MM.1S (cell line): ENCODE measurements around the gene TSSK6.

ENCODE experiments used
- DNase-seq: peaks from one replicate; pipeline ENCODE4 v3.0.0-alpha.2; 2015
- H2AFZ ChIP-seq: fragments of 300-600 bp; sonication (generic); 2 replicates; pipeline ENCODE4 v1.6.0; 2016; ENCODE audit warnings: antibody characterized with exemption, low read length
- H3F3A ChIP-seq: fragments of 300-600 bp; sonication (generic); 2 replicates; pipeline ENCODE4 v1.6.1; 2016; ENCODE audit warnings: mild to moderate bottlenecking, antibody characterized with exemption, low read length, moderate library complexity, mixed read lengths; ENCODE audit not compliant: insufficient read depth
- H3K27ac ChIP-seq: fragments of 300-600 bp; sonication (generic); 2 replicates; pipeline ENCODE4 v1.5.1; 2016; ENCODE audit warnings: mild to moderate bottlenecking, low read length
- H3K27me3 ChIP-seq: fragments of 300-600 bp; sonication (generic); replicated peaks from 2 replicates; pipeline ENCODE4 v1.6.0; 2016; ENCODE audit warnings: low read length; ENCODE audit not compliant: insufficient read depth
- H3K36me3 ChIP-seq: fragments of 300-600 bp; sonication (generic); replicated peaks from 2 replicates; pipeline ENCODE4 v1.6.1; 2016; ENCODE audit warnings: mild to moderate bottlenecking, low read length, mixed read lengths; ENCODE audit not compliant: insufficient read depth
- H3K4me1 ChIP-seq: fragments of 300-600 bp; sonication (generic); 2 replicates; pipeline ENCODE4 v1.6.1; 2016; ENCODE audit warnings: low read length, mixed read lengths
- H3K4me2 ChIP-seq: fragments of 300-600 bp; sonication (generic); 2 replicates; pipeline ENCODE4 v1.6.0; 2016; ENCODE audit warnings: low read depth, low read length
- H3K4me3 ChIP-seq: fragments of 300-600 bp; sonication (generic); 2 replicates; pipeline ENCODE4 v1.5.1; 2016; ENCODE audit warnings: low read length, mixed read lengths
- H3K79me2 ChIP-seq: fragments of 300-600 bp; sonication (generic); 2 replicates; pipeline ENCODE4 v1.6.1; 2016; ENCODE audit warnings: mixed run types, low read length, mixed read lengths
- H3K9ac ChIP-seq: fragments of 300-600 bp; sonication (generic); 2 replicates; pipeline ENCODE4 v1.6.1; 2016; ENCODE audit warnings: low read length, mixed read lengths
- H3K9me2 ChIP-seq: fragments of 300-600 bp; sonication (generic); replicated peaks from 2 replicates; pipeline ENCODE4 v1.6.1; 2016; ENCODE audit warnings: mild to moderate bottlenecking, low read length, mixed read lengths; ENCODE audit not compliant: insufficient read depth
- H3K9me3 ChIP-seq: fragments of 300-600 bp; sonication (generic); replicated peaks from 2 replicates; pipeline ENCODE4 v1.6.1; 2016; ENCODE audit warnings: mild to moderate bottlenecking, low read length, mixed read lengths; ENCODE audit not compliant: insufficient read depth
- H4K20me1 ChIP-seq: fragments of 300-600 bp; sonication (generic); 2 replicates; pipeline ENCODE4 v1.6.1; 2016; ENCODE audit warnings: mild to moderate bottlenecking, low read length, moderate library complexity, mixed read lengths; ENCODE audit not compliant: insufficient read depth
- EZH2 ChIP-seq: fragments of 300-600 bp; sonication (generic); optimal IDR thresholded peaks from 2 replicates; pipeline ENCODE3; 2017; ENCODE audit warnings: low read depth, mild to moderate bottlenecking, antibody characterized with exemption, low read length, mixed read lengths
- EZH2phosphoT487 ChIP-seq: fragments of 300-600 bp; sonication (generic); IDR thresholded peaks from 2 replicates; pipeline ENCODE4 v1.6.1; 2018; ENCODE audit warnings: antibody characterized with exemption, low read length
- TF ChIP-seq, protein P1 (sequence below): fragments of 300-600 bp; sonication (generic); IDR thresholded peaks from 2 replicates; pipeline ENCODE4 v1.5.1; 2016; ENCODE audit warnings: antibody characterized with exemption, low read length, mixed read lengths

TSSK6 gene

DNA sequence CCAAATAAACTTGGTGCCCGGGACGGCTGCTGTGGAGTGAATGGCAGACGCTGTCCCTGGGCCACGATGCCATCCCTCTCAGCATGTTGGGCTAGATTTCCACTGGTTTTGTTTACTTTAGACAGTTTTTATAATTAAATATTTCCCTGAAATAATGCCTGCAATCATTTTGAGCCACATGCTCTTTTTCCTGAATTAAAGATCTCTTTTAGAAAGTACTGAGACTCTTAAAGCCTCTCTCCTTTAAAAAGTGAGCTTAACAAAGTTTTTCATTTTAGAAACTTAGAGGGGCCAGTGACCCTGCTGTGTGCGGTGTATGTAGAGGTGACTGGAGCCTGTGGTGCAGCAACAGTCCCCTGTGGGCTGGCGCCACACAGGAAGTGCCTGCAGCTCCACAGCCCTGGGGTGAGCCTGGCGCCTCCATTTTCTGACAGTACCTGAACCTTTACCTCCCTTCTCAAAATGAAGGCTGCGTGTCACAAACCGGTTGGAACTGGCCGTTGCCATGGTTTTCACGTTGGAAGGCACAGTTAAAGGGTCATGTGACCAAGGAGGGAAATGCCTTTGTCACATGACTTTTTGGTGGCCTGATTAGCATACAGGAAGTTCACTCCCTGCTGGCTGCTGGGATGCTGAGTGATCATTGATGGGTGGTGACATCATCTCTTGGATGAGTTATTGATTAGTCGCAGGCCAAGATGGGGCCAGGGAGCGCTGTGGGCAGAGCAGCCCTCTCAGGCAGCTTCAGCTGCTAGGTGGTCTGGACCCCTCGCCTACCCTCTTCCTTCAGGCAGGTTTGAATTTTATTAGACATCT is 26.3 kb downstream of the TSSK6 start:
- peak overlapping the region; percentile 32; the same call in 1 of the 2 replicates for H3K27ac ChIP-seq
- no peaks in the 10 kb centered on the region for H3K9me3 ChIP-seq
- H2AFZ ChIP-seq: no peak overlapping the region
- H3K9ac ChIP-seq: no peak overlapping the region
- TF ChIP-seq EZH2phosphoT487: no peak
- no peak for TF ChIP-seq EZH2
- TF ChIP-seq, protein P1, sequence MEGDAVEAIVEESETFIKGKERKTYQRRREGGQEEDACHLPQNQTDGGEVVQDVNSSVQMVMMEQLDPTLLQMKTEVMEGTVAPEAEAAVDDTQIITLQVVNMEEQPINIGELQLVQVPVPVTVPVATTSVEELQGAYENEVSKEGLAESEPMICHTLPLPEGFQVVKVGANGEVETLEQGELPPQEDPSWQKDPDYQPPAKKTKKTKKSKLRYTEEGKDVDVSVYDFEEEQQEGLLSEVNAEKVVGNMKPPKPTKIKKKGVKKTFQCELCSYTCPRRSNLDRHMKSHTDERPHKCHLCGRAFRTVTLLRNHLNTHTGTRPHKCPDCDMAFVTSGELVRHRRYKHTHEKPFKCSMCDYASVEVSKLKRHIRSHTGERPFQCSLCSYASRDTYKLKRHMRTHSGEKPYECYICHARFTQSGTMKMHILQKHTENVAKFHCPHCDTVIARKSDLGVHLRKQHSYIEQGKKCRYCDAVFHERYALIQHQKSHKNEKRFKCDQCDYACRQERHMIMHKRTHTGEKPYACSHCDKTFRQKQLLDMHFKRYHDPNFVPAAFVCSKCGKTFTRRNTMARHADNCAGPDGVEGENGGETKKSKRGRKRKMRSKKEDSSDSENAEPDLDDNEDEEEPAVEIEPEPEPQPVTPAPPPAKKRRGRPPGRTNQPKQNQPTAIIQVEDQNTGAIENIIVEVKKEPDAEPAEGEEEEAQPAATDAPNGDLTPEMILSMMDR: no peak
- no peaks in the 10 kb centered on the region for H3K9me2 ChIP-seq
- H3K79me2 ChIP-seq: peaks cover 41% of the 10 kb centered on the region
- H4K20me1 ChIP-seq: no peaks in the 10 kb centered on the region; the same call in 1 of the 2 replicates
- H3K4me2 ChIP-seq: no peak overlapping the region
- no peak overlapping the region for H3K4me3 ChIP-seq
- no peaks in the 10 kb centered on the region for H3K36me3 ChIP-seq
- peaks cover 11% of the 10 kb centered on the region; the same call in 1 of the 2 replicates for H3K4me1 ChIP-seq
- H3F3A ChIP-seq: peaks cover 11% of the 10 kb centered on the region; the same call in 1 of the 2 replicates
- H3K27me3 ChIP-seq: no peaks in the 10 kb centered on the region
- peak; percentile 44 for DNase-seq

DNA sequence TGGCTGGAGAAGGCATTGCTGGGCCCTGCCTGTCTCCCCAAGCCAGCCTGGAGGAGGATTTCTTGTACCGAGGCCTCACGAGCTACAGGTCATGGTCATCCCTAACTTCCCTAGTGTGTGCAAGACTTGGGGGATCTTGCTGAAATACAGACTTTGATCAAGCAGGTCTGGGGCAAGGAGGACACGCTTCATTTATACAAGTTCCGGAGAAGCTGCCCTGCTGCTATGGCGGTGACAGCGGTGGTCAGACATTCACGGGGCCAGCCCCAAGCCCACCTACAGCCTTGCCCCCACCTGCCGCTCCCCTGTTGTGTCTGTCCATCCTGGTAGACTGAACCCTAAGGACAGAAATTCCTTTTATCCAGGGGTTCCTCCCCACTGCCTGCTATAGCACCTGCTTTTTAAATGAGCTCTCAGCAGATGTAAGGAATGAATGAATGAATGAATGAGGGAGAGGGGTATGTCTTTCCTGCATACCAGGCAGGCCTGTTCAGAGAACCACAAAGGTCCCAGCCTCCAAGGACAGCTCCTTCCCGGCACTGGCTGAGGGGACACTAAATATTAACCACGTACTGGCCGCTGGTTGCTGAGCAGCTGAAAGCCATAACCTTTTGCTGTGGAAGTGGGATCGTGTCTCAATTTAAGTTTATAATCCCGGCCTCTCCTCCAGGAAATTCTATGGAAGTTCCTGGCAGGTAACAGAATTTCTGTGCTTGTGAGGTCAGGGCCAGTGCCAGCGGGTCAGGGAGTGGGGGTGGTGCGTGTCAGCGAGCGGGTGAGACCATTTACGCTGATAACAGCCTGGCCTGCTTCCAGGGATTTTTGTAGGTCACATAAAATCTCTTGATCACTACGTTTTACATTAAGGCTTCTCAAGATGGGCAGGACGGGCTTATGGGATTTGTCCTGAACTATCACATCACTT is 27.1 kb downstream of the TSSK6 start:
- Histone ChIP-seq H3K27me3 (no peaks in the 10 kb centered on the region), H3F3A (peaks cover 11% of the 10 kb centered on the region; the same call in 1 of the 2 replicates), H3K4me3 (no peak overlapping the region), H3K9me3 (no peaks in the 10 kb centered on the region), H3K4me1 (peaks cover 11% of the 10 kb centered on the region; the same call in 1 of the 2 replicates), H3K27ac (no peak overlapping the region), H3K36me3 (no peaks in the 10 kb centered on the region), H3K9me2 (no peaks in the 10 kb centered on the region), H2AFZ (no peak overlapping the region), H3K9ac (no peak overlapping the region), H3K4me2 (no peak overlapping the region), H4K20me1 (no peaks in the 10 kb centered on the region; the same call in 1 of the 2 replicates), H3K79me2 (peaks cover 44% of the 10 kb centered on the region)
- DNase-seq: no peak
- TF ChIP-seq EZH2 (no peak), EZH2phosphoT487 (no peak)
- TF ChIP-seq, protein P1: no peak

DNA sequence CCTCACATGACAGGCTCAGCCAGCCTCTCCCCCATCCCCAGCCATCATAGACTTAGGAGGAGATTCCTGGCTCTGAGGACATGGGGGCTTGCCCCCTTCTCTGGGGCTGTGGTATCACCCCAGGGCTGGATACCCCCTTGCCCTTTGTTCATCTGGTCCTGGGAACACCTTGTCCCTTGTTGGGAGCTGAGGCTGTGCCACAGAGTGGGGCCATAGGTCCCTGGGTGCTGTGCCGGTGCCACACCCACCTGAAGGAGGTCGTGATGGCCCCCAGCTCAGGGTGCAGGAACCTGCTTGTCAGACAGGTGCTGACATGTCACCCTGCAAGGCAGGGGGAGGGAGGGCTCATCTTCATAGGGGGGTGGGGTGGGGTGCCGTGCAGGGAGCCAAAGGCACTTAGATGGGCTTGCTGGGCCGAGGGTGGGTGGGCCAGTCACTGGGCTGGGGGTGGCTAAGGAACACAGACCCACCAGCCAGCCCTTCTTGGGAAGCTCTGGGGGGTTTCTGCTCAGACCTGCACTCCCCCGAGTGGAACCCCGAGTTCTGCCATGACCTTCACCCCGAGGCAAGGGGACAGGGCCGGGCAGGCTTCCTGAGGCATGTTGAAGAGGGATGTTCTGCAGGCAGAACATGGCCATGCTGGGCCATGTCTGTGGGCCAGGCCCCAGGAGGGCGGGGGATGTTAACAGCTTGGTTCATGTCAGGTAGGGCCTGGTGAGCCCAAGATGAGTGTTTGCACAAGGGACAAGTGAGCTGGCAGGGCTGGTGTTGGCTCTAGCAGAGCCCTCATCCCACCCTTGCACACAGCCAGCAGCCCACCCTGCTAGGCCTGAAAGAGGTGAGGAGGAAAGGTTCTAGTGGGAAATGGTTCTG is 28.0 kb downstream of the TSSK6 start:
- no peak for DNase-seq
- H3K9me3 ChIP-seq: no peaks in the 10 kb centered on the region
- no peaks in the 10 kb centered on the region for H3K27me3 ChIP-seq
- H3K79me2 ChIP-seq: peaks cover 50% of the 10 kb centered on the region
- no peak overlapping the region for H2AFZ ChIP-seq
- no peak overlapping the region for H3K27ac ChIP-seq
- no peaks in the 10 kb centered on the region for H3K36me3 ChIP-seq
- H3K4me3 ChIP-seq: no peak overlapping the region
- no peaks in the 10 kb centered on the region; the same call in 1 of the 2 replicates for H4K20me1 ChIP-seq
- TF ChIP-seq, protein P1: no peak
- TF ChIP-seq EZH2phosphoT487 (no peak), EZH2 (no peak)
- no peaks in the 10 kb centered on the region for H3K9me2 ChIP-seq
- no peak overlapping the region for H3K9ac ChIP-seq
- H3F3A ChIP-seq: peaks cover 11% of the 10 kb centered on the region; the same call in 1 of the 2 replicates
- H3K4me2 ChIP-seq: no peak overlapping the region
- H3K4me1 ChIP-seq: peaks cover 11% of the 10 kb centered on the region; the same call in 1 of the 2 replicates
